ENCODE measurements around the gene DLK2.
"Not testable (repeated sequence)": the region's sequence is repeated elsewhere in the genome, so short reads cannot be mapped to it uniquely, and the experiment has no call there.

DNA sequence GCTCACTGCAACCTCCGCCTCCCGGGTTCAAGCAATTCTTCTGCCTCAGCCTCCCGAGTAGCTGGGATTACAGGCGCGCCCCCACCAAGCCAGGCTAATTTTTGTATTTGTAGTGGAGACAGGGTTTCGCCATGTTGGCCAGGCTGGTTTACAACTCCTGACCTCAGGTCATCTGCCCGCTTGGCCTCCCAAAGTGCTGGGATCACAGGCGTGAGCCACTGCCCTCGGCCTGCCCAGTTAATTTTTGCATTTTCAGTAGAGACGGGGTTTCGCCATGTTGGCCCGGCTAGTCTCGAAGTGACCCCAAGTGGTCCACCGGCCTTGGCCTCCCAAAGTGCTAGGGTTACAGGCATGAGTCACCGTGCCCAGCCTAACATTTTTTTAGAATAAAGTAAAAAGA lies 2.8 kb upstream of the DLK2 start:
- TF ChIP-seq, protein P1, sequence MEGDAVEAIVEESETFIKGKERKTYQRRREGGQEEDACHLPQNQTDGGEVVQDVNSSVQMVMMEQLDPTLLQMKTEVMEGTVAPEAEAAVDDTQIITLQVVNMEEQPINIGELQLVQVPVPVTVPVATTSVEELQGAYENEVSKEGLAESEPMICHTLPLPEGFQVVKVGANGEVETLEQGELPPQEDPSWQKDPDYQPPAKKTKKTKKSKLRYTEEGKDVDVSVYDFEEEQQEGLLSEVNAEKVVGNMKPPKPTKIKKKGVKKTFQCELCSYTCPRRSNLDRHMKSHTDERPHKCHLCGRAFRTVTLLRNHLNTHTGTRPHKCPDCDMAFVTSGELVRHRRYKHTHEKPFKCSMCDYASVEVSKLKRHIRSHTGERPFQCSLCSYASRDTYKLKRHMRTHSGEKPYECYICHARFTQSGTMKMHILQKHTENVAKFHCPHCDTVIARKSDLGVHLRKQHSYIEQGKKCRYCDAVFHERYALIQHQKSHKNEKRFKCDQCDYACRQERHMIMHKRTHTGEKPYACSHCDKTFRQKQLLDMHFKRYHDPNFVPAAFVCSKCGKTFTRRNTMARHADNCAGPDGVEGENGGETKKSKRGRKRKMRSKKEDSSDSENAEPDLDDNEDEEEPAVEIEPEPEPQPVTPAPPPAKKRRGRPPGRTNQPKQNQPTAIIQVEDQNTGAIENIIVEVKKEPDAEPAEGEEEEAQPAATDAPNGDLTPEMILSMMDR (IDR thresholded peaks at IDR 0.05), result not testable (repeated sequence)
- TF ChIP-seq POLR2A, POLR2AphosphoS5 (IDR thresholded peaks at IDR 0.05): not testable (repeated sequence)
